HG03460 (cell line): ENCODE data around the gene DOCK3.

ENCODE experiments used
- ATAC-seq: cut with Tn5 transposase; IDR thresholded peaks from one replicate; pipeline ENCODE4 v1.9.1; 2021; ENCODE audit not compliant: unreplicated experiment

Gene DOCK3

DNA sequence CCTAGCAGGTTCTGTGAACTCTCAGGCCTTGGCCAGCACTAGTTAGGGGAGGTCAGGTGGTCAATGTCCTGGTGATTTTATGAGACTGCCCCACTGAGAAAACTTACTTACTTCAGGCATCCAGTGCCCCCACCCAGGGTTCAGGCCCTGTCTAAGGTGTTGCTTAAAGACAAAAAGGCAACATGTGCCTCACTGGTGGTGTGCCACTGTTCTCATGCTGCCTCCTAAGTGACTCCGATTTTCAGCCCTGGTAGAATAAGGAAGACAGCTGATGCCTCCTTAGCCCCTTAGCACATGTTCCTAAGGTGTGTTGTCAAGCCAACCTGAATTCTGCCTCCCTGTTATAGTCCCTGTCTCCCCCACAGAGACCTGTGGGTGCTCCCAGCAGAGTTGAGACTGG is 721.7 kb downstream of the DOCK3 start:
- ATAC-seq = no peak

DNA sequence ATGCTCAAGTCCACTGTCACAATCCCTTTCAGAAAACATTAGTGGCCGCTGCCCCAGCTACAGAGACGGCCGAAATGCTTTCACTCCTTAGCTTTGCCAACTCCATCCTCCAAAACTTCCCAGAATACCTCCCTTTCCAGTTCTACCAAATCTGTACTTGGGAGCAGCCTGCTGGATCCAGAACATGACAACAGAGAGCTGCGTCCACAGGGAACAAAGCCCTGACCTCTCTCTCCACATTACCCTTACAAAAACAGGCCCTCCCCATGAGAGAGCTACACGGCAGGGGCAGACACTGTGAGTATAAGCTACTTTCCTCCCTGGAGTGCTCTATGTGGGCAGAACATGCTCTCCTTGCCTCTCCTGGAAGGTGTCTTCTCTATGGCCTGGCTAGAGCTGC is 722.7 kb downstream of the DOCK3 start:
- ATAC-seq = no peak

DNA sequence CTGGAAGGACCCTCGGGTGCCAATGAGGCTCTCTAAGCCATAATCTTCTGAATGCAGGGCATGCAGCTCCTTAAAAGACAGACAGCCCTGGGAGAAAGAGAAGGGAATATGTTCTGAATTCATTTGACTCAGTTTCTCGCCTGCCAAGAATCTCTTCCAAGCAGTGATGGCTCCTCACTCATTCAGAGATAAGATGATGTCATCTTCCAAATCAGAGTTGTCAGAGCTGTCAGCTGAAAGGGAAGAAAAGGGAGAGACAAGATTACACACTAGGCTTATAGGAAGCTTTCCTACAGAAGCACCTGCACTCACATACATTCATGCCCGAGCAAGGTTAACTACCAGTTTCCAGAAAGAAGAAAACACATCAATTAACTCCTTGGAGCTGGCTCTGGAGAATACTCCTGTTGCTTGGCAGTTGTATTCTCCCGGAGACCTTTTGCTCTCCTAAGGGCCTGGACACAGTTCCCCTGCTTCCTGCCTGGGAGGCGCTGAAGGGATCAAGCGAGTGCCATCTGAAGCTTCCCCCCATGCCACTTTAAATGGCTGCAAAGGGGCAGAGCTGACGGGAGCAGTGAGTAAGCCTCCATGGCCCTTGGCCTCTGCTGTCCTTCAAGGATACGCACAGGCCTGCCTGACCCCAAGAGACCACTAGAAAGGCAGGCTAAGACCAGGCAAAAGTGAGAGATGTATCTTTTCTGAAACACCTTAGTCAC is 724.0 kb downstream of the DOCK3 start:
- no peak for ATAC-seq

DNA sequence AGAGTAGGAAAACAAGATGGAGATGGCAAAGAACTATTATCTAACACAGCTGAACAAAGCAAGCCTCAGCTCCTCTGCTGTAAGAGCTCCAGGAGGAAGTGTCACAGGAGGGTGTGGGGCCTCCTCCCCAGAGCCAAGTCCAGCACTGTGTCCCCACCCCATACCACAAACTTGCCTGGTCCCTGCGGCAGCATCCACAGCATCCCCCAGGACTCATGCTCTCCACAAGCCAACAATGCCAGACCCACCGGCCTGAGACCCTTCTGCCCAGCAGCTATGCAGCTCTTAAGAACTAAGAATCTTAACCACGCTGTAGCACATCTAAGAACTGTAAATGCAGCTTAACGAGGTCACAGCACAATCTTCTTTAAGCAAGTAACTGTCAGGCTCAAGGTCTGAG is 725.4 kb downstream of the DOCK3 start:
- no peak for ATAC-seq

DNA sequence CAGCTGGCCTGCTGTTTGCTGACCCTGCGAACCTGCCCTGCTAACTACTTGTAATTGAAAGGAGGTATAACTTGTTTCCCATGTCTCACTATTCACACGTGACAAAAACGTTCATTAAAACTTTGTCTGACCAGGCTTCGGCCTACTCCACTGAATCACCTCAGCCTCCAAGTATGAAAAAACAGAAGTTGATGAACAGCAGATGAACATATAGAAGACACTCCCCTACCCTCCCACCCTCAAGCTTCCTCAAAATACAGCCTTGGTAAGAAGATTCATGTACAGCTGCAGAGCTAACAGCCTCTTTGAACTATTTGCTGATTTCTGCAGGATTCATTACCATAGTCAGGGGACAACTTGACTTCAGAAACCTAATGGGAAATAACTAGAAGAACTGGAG is 727.0 kb downstream of the DOCK3 start:
- ATAC-seq = no peak

DNA sequence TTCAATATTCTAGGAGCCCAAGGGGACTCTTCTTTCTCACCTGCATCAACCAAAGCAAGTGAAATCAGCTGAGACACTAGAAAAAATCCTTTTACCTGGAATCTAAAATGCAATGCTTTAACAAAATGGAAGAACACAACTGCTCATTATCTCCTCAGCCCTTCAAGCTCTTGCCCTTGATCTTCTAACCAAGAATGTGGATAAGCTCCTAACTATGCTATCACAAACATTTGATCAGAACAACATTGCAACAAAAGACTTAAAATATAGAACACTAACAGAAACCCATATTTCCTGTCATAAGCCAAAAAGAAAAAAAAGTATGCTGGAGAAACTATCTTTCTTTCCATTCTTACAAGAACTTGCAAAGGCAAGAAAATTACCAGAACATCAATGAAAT is 728.9 kb downstream of the DOCK3 start:
- no peak for ATAC-seq

DNA sequence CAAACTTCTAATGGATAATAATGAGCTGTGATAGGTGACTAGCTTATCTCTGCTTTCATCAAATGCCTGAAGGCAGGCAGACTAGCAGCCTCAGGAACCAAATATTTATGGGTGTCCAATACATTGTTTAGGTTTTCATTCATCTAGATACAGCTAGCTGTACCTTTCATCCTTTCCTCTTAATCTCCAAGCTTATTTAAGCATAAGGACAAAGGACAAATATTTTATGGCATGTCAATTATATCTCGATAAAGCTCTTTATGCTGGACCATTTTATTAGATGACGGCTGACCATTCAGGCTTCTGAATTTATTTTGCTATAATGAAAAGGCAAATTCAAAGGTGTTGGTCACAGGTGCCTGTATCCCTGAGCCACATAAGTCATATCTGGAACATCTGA is 733.3 kb downstream of the DOCK3 start:
- no peak for ATAC-seq

DNA sequence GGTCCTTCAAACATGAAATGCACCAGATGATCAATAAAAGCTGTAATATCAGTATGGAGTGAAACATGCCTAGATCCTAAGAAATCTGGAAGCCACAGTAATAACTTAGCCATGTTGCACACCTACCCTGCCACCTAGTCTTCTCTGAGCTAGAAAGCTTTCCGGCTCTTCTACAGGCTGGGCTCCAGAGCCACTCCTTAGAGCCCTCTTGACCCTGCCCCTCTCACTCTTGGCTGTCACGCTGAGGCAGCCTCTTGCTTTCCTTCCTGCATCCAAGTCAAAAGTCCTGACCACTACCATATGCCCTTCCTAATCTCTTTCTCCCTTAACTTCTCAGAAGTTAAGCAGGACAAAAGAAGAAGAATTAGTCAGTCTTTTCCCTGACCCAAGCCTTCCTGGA is 734.1 kb downstream of the DOCK3 start:
- ATAC-seq = no peak

DNA sequence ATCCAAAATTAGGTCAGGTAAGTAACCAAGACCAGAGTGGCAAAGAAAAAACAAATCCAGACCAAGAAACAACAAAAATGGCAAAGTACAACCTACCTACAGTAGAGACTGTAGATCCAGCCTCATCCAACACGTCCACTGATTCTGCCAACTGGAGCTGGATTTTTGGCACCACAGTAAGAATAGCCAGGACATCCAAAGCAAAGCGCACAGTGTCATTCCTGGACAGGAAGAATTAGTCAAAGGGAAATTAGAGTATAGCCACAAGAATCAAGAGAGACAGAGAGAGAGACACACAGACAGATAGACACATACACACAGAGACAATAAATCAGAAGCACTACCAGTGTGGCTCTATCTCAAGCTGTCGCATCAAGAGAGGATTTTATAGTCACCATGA is 747.5 kb downstream of the DOCK3 start:
- ATAC-seq = no peak

DNA sequence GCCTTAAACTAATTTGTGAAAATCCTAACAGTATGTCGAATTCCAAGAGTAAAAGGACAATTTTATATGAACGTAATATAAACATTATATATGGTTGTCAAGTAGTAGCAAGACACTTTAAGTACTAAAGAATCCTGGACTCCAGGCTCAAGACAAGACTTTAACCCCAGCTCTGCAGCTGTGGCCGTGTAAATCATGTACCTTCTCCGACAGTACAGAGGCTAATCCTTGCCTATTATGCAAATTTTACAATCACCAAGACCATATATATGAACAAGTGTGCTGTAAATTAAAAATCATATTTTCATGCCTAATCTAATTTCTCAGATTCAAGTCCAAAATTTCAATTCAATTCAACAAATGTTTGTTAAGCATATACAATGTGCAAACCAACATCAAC is 752.2 kb downstream of the DOCK3 start:
- ATAC-seq = no peak

DNA sequence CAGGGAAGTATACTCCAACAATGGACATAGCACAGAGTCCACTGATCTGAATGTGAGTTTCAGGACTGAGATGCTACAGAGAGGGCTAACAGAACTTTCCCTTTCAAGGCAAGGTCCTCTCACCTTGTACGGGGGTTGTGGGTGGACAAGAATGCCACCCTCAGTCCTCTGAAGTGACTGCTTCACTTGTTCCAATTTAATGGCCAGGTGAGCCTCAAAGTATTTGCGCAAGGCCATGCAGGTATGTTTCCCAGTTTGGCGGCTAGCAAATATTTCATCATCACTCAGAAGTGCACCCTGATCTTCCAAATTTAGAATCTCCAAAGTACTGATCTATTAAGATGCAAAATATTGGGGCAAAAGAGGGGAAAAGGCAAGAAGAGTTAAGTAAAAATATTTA is 754.4 kb downstream of the DOCK3 start:
- ATAC-seq = no peak
